Kidney epithelial cell (primary cell): ENCODE measurements around the gene HOXA2. TPM values are rescaled to one million over a fixed set of nuclear protein-coding genes. Genes with fewer than 3 reads are reported as not detected.

Experiments used
- DNase-seq: peaks from one replicate; pipeline ENCODE4 v3.0.0-alpha.2; 2010; ENCODE audit warnings: low read depth
- H3K27me3 ChIP-seq: 2 replicates; pipeline ENCODE4 v1.6.0; 2011; ENCODE audit warnings: low read length; ENCODE audit not compliant: control insufficient read depth, insufficient read depth
- H3K36me3 ChIP-seq: 2 replicates; pipeline ENCODE4 v1.5.1; 2011; ENCODE audit warnings: low read length; ENCODE audit not compliant: control insufficient read depth, insufficient read depth
- H3K4me3 ChIP-seq: 2 replicates; pipeline ENCODE4 v1.5.1; 2011; ENCODE audit warnings: low read depth, mild to moderate bottlenecking, control low read depth, low read length
- total RNA-seq: library from RNA; depleted of rRNA; stranded (reverse); fragments of >200 nt; gene quantifications from 2 replicates; pipeline ENCODE4 v1.2.3, GENCODE V29; 2015
- TF ChIP-seq, protein P1 (sequence below): IDR thresholded peaks from 2 replicates; pipeline ENCODE4 v1.5.1; 2011; ENCODE audit warnings: mild to moderate bottlenecking, moderate library complexity, low read length, control low read depth, inconsistent platforms; ENCODE audit not compliant: insufficient read depth, poor library complexity, severe bottlenecking

HOXA2 gene
- total RNA-seq, 1 donor from 2014 or later, result 1.1 TPM

DNA sequence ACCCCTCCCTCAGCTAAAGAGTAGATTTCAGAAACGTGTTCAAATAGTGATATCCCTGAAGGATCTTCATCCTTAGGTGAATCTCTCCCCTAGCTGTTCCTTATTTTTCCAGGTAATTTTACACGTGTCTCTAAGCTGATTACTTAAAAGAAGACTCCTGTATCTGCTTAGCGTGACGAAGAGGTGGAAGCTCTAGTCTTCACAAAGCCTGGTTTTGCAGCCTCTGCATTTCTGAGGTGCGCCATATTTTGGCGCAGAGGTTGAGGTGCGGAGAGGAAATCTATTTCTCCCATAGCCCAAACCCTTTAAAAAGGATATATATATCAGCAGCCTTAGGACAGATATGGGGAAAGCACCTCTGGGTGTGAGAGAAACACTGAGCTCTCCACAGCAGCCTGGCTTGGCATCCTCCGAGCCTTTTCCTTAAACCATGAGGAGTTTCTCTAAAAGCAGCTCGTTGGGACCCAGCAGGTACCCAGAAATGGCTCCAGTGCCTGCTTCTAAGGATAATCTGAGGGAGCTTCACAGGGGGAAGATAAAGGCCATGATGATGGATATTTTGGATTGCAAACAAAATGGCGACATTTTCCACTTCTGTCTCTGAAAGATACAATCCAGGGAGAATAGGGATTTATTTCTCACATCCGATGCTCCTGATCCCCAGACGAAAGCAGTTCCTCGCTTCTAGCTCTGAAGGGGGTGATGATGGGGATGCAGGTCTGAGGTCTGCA, 3.0 kb upstream of the HOXA2 start:
- no peak overlapping the region for H3K4me3 ChIP-seq
- TF ChIP-seq, protein P1, sequence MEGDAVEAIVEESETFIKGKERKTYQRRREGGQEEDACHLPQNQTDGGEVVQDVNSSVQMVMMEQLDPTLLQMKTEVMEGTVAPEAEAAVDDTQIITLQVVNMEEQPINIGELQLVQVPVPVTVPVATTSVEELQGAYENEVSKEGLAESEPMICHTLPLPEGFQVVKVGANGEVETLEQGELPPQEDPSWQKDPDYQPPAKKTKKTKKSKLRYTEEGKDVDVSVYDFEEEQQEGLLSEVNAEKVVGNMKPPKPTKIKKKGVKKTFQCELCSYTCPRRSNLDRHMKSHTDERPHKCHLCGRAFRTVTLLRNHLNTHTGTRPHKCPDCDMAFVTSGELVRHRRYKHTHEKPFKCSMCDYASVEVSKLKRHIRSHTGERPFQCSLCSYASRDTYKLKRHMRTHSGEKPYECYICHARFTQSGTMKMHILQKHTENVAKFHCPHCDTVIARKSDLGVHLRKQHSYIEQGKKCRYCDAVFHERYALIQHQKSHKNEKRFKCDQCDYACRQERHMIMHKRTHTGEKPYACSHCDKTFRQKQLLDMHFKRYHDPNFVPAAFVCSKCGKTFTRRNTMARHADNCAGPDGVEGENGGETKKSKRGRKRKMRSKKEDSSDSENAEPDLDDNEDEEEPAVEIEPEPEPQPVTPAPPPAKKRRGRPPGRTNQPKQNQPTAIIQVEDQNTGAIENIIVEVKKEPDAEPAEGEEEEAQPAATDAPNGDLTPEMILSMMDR, result no peak
- no peaks in the 10 kb centered on the region for H3K36me3 ChIP-seq
- no peaks in the 10 kb centered on the region for H3K27me3 ChIP-seq
- DNase-seq, result no peak

GRCh38 chr7:27104341-27105058, 2.0 kb upstream of the HOXA2 start:
- H3K4me3 ChIP-seq, result peak overlapping the region; percentile 31
- H3K36me3 ChIP-seq, result no peaks in the 10 kb centered on the region
- no peaks in the 10 kb centered on the region for H3K27me3 ChIP-seq
- no peak for DNase-seq
- TF ChIP-seq, protein P1, result no peak

- Histone ChIP-seq H3K4me3 (peak overlapping the region; percentile 31), H3K27me3 (no peaks in the 10 kb centered on the region), H3K36me3 (no peaks in the 10 kb centered on the region)
- TF ChIP-seq, protein P1, result no peak
- DNase-seq, result no peak
These were observed 1.2 kb upstream of the HOXA2 start for GRCh38 chr7:27103489-27104226.

DNA sequence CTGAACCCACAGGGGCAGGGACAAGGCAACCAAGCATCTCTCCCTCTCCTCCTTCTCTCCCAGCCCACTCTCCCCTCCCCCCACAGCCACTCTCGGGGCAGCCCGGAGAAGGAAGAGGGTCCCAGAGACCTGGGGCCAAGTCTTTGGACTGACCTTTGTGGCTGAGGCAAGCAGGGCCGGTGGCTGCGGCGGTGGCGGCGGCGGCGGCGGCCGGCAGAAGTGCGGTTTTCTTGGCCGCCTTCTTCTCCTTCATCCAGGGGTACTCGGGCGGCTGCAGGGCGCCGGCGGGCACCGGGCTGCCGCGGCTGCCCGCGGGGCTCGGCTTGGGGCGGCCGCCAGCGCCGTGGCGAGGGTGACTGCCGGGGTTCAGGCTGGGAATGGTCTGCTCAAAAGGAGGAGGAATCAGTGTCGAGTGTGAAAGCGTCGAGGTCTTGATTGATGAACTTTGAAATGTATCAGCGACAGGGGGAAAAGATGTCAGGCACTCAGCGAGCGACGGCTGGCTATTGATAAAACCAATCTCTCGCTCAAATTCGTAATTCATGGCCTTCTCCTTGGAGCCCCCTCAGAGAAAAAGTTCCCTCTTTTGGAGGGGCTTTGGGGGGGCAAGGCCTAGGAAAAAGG, 414 bp downstream of the HOXA2 start:
- Histone ChIP-seq H3K4me3 (peak overlapping the region; percentile 31), H3K36me3 (no peaks in the 10 kb centered on the region), H3K27me3 (no peaks in the 10 kb centered on the region)
- DNase-seq, result no peak
- TF ChIP-seq, protein P1, result no peak

GRCh38 chr7:27101171-27101956, 1.1 kb downstream of the HOXA2 start:
- peak overlapping the region; percentile 31 for H3K4me3 ChIP-seq
- TF ChIP-seq, protein P1, result no peak
- no peak for DNase-seq
- no peaks in the 10 kb centered on the region for H3K36me3 ChIP-seq
- H3K27me3 ChIP-seq, result no peaks in the 10 kb centered on the region
